ENCODE data around the gene GOT1. TPM values are rescaled to one million over a fixed set of nuclear protein-coding genes. Genes with fewer than 3 reads are reported as not detected.

Gene GOT1
- total RNA-seq, 3 donors from 2014 or later, result 56.7 to 105 (median 101) TPM

- intact Hi-C loops (cut with DNase I, micrococcal nuclease), result no loop called here
- Histone ChIP-seq H3K4me1 (ENCODE audit: low read depth) (no peaks in the 10 kb centered on the region), H3K4me3 (no peak overlapping the region), H3K9me3 (no peaks in the 10 kb centered on the region), H3K36me3 (ENCODE audit: low read depth) (no peaks in the 10 kb centered on the region)
- ATAC-seq (no peak), DNase-seq (no peak)
- no peak for TF ChIP-seq CTCF (IDR thresholded peaks at IDR 0.05)
These were observed 7.8 kb downstream of the GOT1 start for GRCh38 chr10:99422529-99423096.

GRCh38 chr10:99421233-99421739 is 9.1 kb downstream of the GOT1 start:
- Histone ChIP-seq H3K36me3 (ENCODE audit: low read depth) (no peaks in the 10 kb centered on the region), H3K4me3 (no peak overlapping the region), H3K4me1 (ENCODE audit: low read depth) (no peaks in the 10 kb centered on the region), H3K9me3 (no peaks in the 10 kb centered on the region)
- intact Hi-C loops (cut with DNase I, micrococcal nuclease), result no loop called here
- TF ChIP-seq CTCF (IDR thresholded peaks at IDR 0.05), result no peak
- no peak for DNase-seq
- ATAC-seq, result no peak

- DNase-seq (no peak), ATAC-seq (no peak)
- Histone ChIP-seq H3K9me3 (no peaks in the 10 kb centered on the region), H3K4me3 (no peak overlapping the region), H3K4me1 (ENCODE audit: low read depth) (no peaks in the 10 kb centered on the region), H3K36me3 (ENCODE audit: low read depth) (no peaks in the 10 kb centered on the region)
- no peak for TF ChIP-seq CTCF (IDR thresholded peaks at IDR 0.05)
- intact Hi-C loops (cut with DNase I, micrococcal nuclease), result no loop called here
These were observed 10.7 kb downstream of the GOT1 start for GRCh38 chr10:99419688-99420087.

GRCh38 chr10:99418910-99419624 is 11.4 kb downstream of the GOT1 start:
- H3K4me1 ChIP-seq (ENCODE audit: low read depth), result no peaks in the 10 kb centered on the region
- H3K4me3 ChIP-seq, result no peak overlapping the region
- DNase-seq (no peak), ATAC-seq (peak; percentile 74)
- no peak for TF ChIP-seq CTCF (IDR thresholded peaks at IDR 0.05)
- H3K36me3 ChIP-seq (ENCODE audit: low read depth), result no peaks in the 10 kb centered on the region
- no peaks in the 10 kb centered on the region for H3K9me3 ChIP-seq
- intact Hi-C loops (cut with DNase I, micrococcal nuclease), result no loop called here

- intact Hi-C loops (cut with DNase I, micrococcal nuclease), result no loop called here
- H3K36me3 ChIP-seq (ENCODE audit: low read depth), result no peaks in the 10 kb centered on the region
- no peaks in the 10 kb centered on the region for H3K4me1 ChIP-seq (ENCODE audit: low read depth)
- DNase-seq, result peak in 1 of 3 donors; percentile 35
- no peaks in the 10 kb centered on the region for H3K9me3 ChIP-seq
- TF ChIP-seq CTCF (IDR thresholded peaks at IDR 0.05), result no peak
- ATAC-seq, result peak; percentile 75
- H3K4me3 ChIP-seq, result no peak overlapping the region
These were observed 18.3 kb downstream of the GOT1 start for GRCh38 chr10:99412099-99412498.

All from mucosa of descending colon (tissue), 3 donors.